Omental fat pad (tissue), 4 donors: Measurements from ENCODE around the gene CFAP300. TPM values are rescaled to one million over a fixed set of nuclear protein-coding genes. Genes with fewer than 3 reads are reported as not detected.

Experiments
- ATAC-seq: fragments of 150-250 bp; one replicate; pipeline ENCODE4 v1.9.1; 2016; ENCODE audit warnings: mild to moderate bottlenecking, moderate library complexity; ENCODE audit not compliant: low FRiP score
- DNase-seq: peaks from one replicate; pipeline ENCODE4 v3.0.0-alpha.2; 2019; ENCODE audit warnings: low spot score
- CTCF ChIP-seq, 3 donors: fragments of 450-650 bp; IDR thresholded peaks; one replicate each; pipeline ENCODE4 v1.5.1; 2016 to 2017; ENCODE audit warnings: antibody characterized with exemption in 3 of 3, mild to moderate bottlenecking in 3 of 3, moderate library complexity in 2 of 3
- total RNA-seq, 4 donors: library from RNA; depleted of rRNA; stranded (reverse); fragments of >200 nt; gene quantifications; one replicate each; pipeline ENCODE4 v1.1.0, GENCODE V29; 2016

Gene CFAP300
- total RNA-seq, 4 donors from 2014 or later: 1.0 to 3.2 (median 1.2) TPM

GRCh38 chr11:102010776-102011494 is 36.3 kb upstream of the CFAP300 start:
- DNase-seq: no peak
- no peak for TF ChIP-seq CTCF (IDR thresholded peaks at IDR 0.05)
- peak; percentile 95 for ATAC-seq

- no peak for ATAC-seq
Measured at GRCh38 chr11:102012946-102013345, 34.3 kb upstream of the CFAP300 start.

GRCh38 chr11:102014756-102015155 is 32.5 kb upstream of the CFAP300 start:
- TF ChIP-seq CTCF (IDR thresholded peaks at IDR 0.05): no peak
- no peak for DNase-seq
- ATAC-seq: no peak

More at GRCh38 chr11:102012946-102013345, 34.3 kb upstream of the CFAP300 start:
- TF ChIP-seq CTCF (IDR thresholded peaks at IDR 0.05): no peak
- no peak for DNase-seq

- DNase-seq: no peak
- ATAC-seq: peak; percentile 51
- TF ChIP-seq CTCF (IDR thresholded peaks at IDR 0.05): no peak
Measured at GRCh38 chr11:102017026-102017425, 30.2 kb upstream of the CFAP300 start.

- TF ChIP-seq CTCF (IDR thresholded peaks at IDR 0.05): no peak
- DNase-seq: no peak
- ATAC-seq: no peak
Measured at GRCh38 chr11:102026217-102026616, 21.0 kb upstream of the CFAP300 start.

GRCh38 chr11:102026959-102027358 is 20.3 kb upstream of the CFAP300 start:
- no peak for TF ChIP-seq CTCF (IDR thresholded peaks at IDR 0.05)
- DNase-seq: no peak
- no peak for ATAC-seq

- ATAC-seq (no peak), DNase-seq (no peak)
- TF ChIP-seq CTCF (IDR thresholded peaks at IDR 0.05): no peak
Measured at GRCh38 chr11:102036757-102037156, 10.5 kb upstream of the CFAP300 start.
